Measurements from ENCODE around the gene CRB1.
A peak's percentile ranks its signal among the peaks of the same experiment; 100 is the strongest.

CRB1 gene

DNA sequence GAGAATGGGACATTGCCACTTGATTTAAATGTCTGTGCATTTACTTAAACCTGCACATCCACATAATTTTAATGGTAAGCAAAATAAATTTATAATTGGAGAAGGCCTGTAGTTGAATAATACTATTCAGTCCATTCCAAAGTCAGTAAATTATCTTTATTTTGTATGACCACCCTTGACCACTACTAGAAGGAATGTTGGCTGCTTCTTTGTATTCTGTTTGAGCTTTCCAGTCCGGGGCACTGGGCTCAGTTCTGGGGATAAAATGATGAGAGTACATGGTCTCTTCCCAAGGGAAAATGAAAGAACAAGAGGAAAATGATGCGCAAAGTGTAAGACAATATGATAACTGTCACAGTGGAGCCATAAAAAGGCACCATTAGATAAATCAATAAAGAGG, 98.9 kb downstream of the CRB1 start:
- DNase-seq (ENCODE audit: low read depth) = no peak
- H3K4me3 ChIP-seq (ENCODE audit: low read length) = no peak overlapping the region
- TF ChIP-seq, protein P1, sequence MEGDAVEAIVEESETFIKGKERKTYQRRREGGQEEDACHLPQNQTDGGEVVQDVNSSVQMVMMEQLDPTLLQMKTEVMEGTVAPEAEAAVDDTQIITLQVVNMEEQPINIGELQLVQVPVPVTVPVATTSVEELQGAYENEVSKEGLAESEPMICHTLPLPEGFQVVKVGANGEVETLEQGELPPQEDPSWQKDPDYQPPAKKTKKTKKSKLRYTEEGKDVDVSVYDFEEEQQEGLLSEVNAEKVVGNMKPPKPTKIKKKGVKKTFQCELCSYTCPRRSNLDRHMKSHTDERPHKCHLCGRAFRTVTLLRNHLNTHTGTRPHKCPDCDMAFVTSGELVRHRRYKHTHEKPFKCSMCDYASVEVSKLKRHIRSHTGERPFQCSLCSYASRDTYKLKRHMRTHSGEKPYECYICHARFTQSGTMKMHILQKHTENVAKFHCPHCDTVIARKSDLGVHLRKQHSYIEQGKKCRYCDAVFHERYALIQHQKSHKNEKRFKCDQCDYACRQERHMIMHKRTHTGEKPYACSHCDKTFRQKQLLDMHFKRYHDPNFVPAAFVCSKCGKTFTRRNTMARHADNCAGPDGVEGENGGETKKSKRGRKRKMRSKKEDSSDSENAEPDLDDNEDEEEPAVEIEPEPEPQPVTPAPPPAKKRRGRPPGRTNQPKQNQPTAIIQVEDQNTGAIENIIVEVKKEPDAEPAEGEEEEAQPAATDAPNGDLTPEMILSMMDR (conservative IDR thresholded peaks at IDR 0.05; ENCODE audit: low read depth, low read length) = no peak

DNA sequence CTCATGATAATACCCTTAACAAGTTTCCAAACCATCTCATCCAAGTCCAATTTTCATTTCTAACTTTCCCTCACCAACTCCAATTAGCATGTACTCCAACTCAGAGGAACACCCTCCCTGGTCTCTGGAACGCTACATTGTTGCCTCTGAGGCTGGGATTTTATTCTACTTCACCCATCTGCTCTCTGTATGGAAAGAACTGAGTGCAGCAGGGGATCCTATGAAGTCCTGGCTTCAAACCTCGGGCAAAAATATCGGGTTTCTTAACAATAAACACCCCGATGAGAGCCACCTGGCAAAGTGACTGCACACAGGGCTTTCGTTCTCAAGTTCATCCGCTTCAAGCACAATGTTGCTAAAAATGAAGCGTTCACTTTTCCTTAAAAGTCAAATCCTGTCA, 99.6 kb downstream of the CRB1 start:
- H3K4me3 ChIP-seq (ENCODE audit: low read length) = no peak overlapping the region
- TF ChIP-seq, protein P1 (conservative IDR thresholded peaks at IDR 0.05; ENCODE audit: low read depth, low read length) = no peak
- no peak for DNase-seq (ENCODE audit: low read depth)

DNA sequence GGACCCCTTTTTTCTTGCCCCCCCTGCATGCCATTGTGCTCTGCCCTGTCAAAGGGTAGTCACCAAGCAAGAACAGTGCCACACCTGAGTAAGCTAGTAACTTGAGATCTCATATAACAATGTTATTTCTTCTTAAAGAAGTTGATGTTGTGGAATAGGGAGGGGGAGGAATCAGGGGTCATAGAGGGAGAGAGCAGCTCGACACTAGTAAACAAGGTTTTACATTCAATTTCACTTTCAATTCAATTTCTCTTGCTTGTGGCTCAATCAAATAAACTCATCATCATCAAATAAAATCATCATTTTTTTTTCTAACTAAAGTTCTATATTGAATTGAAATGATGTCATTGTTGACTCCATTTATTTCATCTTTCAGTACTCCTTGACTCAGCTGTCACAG, 106.4 kb downstream of the CRB1 start:
- TF ChIP-seq, protein P1 (conservative IDR thresholded peaks at IDR 0.05; ENCODE audit: low read depth, low read length) = no peak
- H3K4me3 ChIP-seq (ENCODE audit: low read length) = no peak overlapping the region
- DNase-seq (ENCODE audit: low read depth) = no peak

DNA sequence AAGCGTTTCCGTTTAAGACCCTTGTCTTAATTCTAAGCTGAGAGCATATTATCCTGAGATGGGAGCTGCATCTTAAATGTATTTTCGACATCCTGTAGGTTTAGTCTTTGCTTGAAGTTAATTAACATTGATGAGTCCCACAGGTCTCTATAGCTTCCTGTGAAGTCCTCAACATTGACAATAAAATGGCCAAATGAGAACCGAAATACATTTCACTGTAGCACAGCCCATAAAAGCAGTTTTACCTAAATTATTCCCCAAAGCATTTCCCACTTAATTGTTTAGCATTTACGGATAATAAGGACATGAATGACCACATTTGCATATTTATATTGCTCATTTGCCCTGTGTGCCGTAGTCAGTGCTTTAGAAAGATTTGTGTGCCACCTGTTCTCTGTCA, 116.4 kb downstream of the CRB1 start:
- TF ChIP-seq, protein P1 (conservative IDR thresholded peaks at IDR 0.05; ENCODE audit: low read depth, low read length) = no peak
- no peak overlapping the region for H3K4me3 ChIP-seq (ENCODE audit: low read length)

DNA sequence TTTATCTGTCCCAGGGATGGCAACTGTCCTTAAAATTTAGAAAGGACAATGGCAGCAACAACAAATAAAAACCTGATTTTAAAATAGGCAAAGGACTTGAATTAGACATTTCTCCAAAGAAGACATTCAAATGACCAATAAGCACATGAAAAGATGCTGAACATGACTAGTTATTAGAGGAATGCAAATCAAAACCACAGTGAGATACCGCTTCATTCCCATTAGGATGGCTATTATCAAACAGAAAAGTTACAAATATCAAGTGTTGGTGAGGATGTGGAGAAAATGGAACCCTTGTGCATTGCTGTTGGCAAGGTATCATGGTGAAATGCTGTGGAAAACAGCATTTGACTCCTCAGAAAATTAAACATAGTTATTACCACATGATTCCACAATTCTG, 120.7 kb downstream of the CRB1 start:
- no peak overlapping the region for H3K4me3 ChIP-seq (ENCODE audit: low read length)
- no peak for DNase-seq (ENCODE audit: low read depth)
- TF ChIP-seq, protein P1 (conservative IDR thresholded peaks at IDR 0.05; ENCODE audit: low read depth, low read length) = no peak

More for the DNA sequence above, 116.4 kb downstream of the CRB1 start:
- no peak for DNase-seq (ENCODE audit: low read depth)

DNA sequence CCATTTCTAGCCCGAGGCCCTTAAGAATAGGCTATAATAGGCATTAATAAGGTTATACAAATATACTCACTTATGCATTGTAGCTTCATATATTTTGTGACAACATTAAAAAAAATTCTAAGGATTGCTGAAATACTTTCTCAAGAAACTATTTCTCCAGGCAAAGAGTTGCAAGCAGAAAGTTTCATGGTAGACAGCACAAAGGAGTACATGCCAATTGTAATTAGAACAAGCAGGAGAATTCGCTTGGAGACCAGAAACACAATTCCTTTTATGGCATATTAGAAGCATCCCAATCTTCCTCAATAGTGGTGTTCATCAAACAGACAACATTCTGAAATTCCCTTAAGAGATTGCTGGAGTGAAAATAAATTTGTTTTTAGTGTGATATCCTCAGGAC, 122.8 kb downstream of the CRB1 start:
- no peak for DNase-seq (ENCODE audit: low read depth)
- TF ChIP-seq, protein P1 (conservative IDR thresholded peaks at IDR 0.05; ENCODE audit: low read depth, low read length) = no peak
- H3K4me3 ChIP-seq (ENCODE audit: low read length) = no peak overlapping the region

DNA sequence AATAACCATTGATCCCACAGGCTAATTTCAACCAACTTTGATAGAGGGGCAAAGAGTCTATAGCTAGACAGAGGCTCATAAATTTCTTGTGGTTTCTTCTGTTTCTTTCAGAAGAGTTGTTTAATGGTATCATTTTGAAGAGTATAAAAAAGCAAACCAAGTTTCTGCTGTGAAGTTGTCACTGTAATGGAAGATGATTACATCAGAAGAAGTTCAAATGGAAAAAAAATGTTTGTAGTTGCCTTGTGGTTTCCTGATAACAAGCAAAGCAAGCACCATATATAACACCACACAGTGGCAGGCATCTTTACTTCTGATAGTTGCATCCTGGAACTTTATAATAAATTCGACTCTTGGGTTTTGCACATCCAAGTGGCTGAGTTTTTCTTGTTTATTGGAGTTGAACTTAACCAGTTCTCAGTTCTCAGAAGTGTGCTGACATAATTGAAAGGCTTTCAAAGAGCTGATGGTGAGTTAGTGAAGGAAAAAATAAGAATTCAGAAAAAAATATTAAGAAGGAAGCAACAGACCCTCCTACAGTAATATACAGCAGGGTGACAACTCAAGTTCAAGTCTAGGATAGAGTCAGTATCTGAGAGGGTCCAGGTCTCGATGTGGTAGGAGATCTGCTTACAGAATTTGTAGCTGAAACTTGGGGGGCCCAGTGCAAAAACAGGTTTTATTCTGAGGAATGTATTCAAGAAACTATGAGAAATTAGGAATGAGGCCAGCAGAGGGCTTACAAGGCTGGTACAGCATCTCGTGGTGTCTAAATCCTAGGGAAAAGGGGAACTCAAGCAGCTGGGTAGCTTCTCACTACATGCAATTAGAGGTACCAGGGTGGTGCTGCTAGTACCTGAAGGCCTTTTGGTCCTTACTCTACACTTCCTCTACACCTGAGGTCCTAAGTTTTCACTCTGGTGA, 123.5 kb downstream of the CRB1 start:
- no peak overlapping the region for H3K4me3 ChIP-seq (ENCODE audit: low read length)
- TF ChIP-seq, protein P1 (conservative IDR thresholded peaks at IDR 0.05; ENCODE audit: low read depth, low read length) = peak; percentile 46
- peak; percentile 37 for DNase-seq (ENCODE audit: low read depth)
